GM18868 (cell line): ENCODE data around the gene GCNT1.
"Not testable (repeated sequence)": the region's sequence is repeated elsewhere in the genome, so short reads cannot be mapped to it uniquely, and the experiment has no call there.

Source experiments
- ATAC-seq: cut with Tn5 transposase; IDR thresholded peaks from one replicate; pipeline ENCODE4 v1.9.1; 2021; ENCODE audit warnings: mild to moderate bottlenecking, moderate library complexity; ENCODE audit not compliant: unreplicated experiment

GCNT1 gene

DNA sequence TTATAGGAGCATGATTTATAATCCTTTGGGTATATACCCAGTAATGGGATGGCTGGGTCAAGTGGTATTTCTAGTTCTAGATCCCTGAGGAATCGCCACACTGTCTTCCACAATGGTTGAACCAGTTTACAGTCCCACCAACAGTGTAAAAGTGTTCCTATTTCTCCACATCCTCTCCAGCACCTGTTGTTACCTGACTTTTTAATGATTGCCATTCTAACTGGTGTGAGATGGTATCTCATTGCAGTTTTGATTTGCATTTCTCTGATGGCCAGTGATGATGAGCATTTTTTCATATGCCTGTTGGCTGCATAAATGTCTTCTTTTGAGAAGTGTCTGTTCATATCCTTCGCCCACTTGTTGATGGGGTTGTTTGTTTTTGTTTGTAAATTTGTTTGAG, 20.4 kb downstream of the GCNT1 start:
- not testable (repeated sequence) for ATAC-seq

DNA sequence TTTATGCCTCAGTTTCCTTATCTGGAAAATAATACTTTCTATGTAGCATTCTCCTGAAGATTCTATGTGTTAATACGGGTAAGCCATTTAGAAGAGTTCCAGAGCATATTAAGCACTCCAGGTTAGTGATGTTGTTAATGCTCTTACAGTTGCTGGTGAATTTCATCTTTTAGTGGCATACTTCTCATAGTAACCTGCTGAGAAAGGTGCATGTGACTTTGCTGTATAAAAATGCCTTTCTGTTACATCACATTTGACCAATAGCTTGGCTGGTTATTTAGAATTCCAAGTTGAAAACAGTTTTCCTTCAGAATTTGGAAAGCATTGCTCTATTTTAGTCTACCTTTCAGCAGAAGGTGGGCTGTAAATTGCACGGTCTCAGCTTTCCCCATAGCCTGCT, 27.2 kb downstream of the GCNT1 start:
- no peak for ATAC-seq

DNA sequence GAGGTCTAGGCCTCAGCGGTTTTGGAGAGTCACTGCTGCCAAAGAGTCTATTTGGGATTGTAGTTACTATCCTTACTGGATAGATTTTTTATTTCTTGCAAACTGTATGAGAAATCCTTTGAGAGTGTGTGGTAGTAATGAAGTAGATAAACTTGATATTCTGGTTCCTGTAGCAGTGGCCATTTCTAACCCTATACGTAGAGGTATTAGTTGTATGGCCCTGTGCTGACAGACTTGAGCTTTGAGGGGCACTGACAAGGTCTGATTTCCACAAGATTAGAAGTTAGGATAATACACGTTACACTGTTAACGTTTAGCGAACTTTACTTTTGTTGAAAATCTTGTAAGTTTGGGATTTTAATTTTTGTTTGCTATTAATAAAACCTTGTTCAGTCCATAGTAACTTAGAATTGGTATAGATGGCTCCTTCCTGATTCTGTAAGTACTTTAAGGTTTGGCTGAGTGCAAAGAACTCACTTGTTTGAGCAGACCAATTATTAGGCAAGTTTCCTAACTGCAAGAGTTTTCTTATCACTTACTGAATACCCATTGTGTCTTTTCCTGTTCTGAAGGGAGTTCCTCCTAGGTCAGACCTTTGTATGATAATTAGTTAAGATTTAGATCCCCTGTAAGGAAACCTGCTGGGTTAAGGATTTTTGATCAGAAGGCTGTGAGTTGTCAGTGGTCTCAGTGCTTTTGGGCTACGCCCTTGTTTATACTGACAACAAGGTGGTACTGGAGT, 31.4 kb downstream of the GCNT1 start:
- no peak for ATAC-seq

DNA sequence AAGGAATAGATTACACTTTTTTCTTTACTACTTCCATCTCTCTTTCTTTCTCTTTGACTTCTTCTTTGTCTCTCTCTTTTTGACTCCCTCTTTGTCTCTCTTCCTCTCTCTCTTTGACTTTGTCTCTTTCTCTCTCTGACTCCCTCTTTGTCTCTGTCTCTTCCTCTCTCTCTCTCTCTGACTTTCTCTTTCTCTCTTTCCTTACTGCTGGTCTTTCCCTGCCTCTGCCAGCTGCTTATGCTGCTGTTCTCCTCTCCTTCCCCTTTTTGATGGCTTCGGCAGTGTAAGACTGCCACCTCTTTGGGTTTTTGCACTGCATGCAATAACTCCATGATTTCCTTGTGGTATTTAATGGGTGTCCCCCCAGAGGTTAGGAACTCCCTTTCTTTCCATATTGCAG, 32.1 kb downstream of the GCNT1 start:
- not testable (repeated sequence) for ATAC-seq

DNA sequence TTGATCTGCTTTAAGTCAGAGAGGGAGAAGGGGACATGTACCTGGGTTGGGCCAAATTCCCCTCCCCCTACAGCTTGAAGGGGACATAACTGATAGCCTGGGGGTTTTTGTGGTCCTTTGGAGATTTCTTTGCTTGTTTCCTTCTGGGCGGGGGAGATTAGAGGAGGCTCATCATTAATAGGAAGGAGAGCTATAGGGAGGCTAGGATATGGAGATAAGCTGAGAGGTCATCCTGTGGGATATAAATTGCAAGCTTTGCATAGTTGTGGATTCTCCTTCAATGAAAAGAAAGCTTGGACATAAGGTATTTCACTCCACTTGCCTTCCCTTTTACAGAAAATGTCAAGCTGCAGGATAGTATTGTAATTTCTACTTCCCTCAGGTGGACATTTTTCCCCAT, 34.5 kb downstream of the GCNT1 start:
- ATAC-seq: not testable (repeated sequence)

DNA sequence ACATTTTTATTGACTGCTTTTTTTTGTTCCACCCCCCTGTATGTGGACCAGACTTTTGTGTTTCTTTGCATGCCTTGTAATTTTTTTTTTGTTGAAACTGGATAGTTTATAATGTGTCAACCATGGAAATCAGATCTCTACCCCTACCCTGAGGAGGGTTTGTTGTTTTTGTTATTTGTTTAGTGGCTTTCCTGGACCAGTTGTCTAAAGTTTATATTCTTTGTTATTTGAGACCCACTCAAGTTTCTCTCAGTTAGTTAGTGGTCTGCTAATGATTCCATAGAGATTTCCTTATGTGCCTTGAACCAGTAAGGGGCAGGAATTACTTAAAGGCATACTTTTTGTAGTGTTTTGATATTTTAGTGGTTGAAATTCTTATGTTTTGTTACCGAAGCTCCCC, 41.1 kb downstream of the GCNT1 start:
- no peak for ATAC-seq

DNA sequence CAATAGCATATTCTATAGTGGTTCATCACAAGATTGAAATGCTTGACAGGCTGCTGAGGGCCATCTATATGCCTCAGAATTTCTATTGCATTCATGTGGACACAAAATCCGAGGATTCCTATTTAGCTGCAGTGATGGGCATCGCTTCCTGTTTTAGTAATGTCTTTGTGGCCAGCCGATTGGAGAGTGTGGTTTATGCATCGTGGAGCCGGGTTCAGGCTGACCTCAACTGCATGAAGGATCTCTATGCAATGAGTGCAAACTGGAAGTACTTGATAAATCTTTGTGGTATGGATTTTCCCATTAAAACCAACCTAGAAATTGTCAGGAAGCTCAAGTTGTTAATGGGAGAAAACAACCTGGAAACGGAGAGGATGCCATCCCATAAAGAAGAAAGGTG, 43.8 kb downstream of the GCNT1 start:
- no peak for ATAC-seq

DNA sequence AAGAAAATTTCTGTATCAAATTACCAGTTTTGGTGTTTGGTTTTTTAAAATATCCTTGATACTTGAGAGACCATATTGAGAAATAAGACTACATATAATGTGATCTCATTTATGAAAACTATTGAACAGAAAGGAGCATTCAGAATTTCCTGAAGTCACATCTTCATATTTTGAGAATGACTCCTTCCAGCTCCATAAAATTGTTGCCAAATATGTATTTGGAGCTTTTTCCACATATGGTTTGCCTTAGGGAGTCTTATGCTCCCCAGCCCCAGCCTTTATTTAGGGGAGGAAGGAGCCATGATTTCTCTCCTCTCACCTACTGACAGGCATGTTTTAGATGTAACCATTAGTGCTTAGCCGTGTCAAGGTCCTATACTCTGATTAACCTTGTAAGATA, 51.1 kb downstream of the GCNT1 start:
- ATAC-seq: no peak

DNA sequence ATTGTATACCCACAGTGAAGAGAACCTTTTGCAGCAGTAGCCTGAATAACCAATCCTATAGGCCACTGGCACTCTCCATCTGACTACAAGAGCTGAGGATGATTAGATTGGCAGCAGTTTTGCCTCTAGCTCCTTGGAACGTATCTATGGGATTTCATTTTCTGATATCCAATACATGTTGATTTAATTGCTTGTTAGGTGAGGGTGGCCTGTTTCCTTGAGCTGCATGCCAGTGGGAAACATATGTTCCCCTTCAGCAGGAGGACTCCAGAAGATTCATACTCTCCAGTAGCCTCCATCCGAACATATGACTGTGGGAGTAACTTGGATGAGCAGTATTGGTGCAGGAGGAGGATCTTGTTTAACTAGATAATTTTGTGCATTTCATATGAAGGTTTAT, 51.5 kb downstream of the GCNT1 start:
- ATAC-seq: no peak

DNA sequence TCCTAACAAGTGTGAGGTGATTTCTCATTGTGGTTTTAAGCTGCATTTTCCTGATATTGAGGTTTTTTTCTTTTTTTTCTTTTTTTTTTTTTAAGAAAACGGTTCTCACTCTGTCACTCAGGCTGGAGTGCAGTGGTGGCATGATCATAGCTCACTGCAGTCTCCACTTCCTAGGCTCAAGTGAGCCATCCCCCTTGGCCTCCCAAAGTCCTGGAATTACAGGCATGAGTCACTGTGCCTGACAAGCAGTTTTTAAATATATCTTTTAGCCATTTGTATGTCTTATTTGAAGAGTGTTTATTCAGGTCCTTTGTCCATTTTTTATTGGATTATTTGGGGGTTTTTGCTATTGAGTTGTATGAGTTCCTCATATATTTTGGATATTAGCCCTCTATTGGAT, 53.8 kb downstream of the GCNT1 start:
- no peak for ATAC-seq

DNA sequence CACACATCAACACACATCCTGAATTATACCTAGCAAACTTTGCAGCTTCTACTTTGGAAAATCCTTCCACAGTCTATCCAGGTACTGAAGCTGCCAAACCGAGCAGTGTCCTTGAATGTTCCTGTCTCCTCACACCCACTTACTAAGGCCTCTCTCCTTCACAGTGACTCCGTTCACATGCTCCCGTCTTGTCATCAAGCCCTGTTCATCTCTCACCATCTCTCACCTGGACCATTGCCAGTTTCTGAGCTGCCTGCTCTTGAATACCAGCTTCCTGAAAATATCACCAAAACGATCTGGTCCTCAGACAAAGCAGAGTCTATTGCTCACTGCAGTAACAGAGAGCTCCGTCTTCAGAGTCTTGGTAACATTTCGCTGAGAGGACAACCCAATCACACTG, 57.4 kb downstream of the GCNT1 start:
- peak; percentile 77 for ATAC-seq

DNA sequence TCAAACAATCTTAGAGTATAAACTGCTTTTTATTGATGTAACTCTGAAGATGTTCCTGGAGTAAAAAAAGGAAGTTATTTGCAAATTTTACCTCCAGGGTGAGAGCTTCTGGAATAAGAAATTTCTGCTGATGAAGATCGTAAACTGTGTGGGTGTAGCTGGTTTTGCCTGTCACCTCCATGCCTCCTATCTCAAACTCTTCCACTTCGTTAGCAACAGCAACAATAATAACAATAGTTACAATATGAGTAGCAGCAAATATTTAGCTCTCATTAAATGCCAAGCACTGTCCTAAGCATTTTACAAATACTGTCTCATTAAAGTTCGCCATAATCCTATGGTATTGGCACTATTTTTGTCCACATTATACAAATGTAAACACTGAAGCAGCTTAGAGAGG, 57.9 kb downstream of the GCNT1 start:
- ATAC-seq: peak; percentile 70

DNA sequence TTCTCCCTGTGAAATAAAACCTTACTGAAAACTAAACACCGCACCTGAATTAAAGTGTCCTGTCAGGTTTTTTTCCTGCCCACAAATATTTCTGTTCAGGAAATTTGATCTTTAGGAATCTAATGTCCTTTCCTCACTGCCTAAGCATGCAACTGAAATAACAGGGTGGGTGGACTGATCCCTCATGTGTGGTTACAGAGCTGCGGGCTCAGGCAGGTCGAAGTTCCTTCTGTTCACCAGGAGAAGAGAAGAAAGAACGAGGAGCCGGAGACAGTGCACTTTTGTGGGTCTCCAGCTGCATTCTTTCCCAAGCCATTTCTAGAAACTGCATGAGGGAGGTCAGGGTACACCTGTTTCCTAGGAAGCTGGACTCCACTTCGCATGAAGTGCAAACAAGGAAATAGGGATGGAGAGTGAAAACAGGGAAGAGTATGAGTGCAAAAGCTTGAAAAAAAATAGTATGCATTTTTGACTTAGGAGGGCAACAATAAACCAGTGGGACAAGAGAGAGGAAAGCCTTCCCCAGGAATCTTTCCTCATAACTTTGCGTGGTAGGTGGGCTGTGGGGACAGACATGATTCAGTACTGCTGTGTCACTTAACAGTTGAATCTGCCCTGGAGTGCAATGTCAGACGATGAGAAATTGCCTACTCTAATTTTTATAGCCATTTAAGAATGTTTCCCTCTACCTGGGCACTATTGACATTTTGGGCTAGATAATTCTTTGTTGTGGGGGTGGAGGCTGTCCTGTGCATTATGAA, 60.3 kb downstream of the GCNT1 start:
- no peak for ATAC-seq

DNA sequence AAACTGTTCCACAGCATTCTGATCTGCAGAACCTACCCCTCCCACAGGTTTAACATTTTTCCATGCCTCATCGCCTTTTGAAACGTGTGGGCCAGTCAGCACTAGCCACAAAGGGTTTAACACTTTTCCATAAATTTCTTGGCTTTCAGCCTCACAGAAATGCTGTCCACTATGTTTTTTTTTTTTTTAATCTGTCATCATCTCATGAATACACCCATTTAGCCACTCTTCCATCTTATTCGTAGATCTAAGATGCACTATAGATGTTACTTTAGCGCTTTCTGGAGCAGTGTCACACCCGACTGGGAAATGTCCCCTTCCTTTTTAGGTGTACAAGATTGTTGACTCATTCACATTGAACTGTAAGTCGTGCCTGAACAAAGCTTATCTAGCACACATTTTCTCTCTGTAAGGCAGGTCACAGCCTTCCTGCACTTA, 62.3 kb downstream of the GCNT1 start:
- ATAC-seq: no peak

DNA sequence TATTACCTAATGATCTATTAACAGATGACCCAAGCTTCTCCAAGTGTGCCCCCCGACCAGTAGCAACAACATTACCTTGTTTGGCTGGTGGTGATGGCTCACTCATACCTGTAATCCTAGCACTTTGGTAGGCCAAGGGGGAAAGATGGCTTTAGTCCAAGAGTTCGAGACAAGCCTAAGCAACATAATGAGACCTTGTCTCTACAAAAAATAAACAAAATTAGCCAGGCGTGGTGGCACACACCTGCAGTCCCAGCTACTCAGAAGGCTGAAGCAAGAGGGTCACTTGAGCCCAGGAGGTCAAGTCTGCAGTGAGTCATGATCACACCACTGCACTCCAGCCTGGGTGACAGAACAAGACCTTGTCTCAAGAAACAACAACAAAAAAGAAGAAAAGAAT, 62.9 kb downstream of the GCNT1 start:
- no peak for ATAC-seq

DNA sequence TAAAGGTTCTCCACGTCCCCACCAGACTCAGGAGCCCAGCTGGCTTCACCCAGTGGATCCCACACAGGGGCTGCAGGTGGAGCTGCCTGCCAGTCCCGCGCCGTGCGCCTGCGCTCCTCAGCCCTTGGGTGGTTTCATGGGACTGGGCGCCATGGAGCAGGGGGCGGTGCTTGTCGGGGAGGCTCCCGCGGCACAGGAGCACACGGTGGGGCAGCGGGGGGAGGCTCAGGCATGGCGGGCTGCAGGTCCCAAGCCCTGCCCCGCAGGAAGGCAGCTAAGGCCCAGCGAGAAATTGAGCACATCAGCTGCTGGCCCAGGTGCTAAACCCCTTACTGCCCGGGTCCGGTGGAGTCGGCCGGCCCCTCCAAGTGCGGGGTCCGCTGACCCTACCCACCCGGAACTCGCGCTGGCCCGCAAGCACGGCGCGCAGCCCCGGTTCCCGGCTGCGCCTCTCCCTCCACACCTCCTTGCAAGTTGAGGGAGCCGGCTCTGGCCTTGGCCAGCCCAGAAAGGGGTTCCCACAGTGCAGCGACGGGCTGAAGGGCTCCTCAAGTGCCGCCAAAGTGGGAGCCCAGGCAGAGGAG, 64.7 kb downstream of the GCNT1 start:
- ATAC-seq: not testable (repeated sequence)

DNA sequence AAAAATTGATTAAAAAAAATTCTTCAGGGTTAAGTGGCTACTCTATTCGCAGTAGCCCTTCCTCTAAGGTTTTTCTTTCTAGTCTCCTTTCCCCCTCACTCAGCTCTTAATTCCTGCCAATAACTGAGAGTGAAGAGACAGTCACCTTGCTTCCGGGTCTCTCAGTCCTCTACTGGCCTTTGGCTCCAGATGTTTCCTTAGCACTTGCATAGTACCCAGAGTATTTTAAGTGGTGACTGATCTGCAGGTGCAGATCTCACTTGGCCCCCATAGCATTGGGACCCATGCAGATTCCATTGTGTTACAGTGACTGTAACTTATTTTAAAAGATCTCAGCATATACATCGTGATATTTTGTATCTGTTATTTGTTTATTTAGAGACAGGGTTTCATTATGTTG, 66.2 kb downstream of the GCNT1 start:
- ATAC-seq: no peak

DNA sequence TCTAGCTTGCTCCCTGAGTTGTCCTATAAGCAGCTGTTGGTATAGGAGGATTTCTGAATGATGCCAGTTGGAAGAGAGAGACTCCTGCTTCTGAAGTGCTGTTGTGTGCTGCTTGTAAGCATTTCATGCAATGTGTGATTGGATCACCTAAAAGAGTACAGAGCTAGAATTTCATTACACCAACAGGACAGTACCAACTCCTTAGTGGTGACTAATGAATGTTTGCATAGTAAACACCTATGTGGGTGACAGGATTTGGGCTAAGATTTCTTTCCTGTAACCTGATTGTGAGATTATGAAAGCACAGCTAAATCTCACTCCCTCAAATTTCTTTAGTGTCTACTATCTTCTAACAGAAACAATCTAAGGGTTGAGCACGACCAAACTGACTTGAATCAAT, 67.0 kb downstream of the GCNT1 start:
- ATAC-seq: no peak

DNA sequence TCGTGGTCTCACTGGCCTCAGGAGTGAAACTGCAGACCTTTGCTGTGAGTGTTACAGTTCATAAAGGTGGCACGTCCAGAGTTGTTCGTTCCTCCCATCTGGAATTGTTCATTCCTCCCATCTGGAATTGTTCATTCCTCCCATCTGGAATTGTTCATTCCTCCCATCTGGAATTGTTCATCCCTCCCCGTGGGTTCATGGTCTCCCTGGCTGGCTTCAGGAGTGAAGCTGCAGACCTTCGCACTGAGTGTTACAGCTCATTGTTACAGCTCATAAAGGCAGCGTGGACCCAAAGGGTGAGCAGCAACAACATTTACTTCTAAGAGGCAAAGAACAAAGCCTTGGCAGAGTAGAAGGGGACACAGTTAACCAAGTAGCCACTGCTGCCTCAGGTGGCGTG, 69.1 kb downstream of the GCNT1 start:
- ATAC-seq: no peak

DNA sequence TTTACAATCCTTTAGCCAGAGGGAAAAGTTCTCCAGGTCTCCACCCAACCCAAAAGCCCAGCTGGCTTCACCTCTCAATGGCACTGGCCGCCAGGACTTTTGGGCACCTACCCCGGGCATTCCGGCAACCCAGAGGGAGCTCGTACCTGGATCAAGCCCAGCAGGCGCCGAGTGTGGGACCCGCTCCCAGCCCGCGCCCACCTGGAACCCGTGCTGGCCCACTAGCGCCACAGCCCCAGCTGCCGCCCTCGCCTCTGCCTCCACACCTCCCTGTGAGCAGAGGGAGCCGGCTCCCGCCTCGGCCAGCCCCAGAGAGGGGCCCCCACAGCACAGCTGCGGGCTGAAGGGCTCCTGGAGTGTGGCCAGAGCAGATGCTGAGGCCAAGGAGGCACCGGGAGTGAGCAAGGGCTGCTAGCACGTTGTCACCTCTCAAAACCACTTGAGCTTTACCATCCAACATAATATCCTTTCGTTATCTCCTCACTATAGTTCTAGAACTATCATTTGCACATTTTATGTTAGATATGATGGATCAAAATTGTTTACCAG, 69.7 kb downstream of the GCNT1 start:
- ATAC-seq: no peak

DNA sequence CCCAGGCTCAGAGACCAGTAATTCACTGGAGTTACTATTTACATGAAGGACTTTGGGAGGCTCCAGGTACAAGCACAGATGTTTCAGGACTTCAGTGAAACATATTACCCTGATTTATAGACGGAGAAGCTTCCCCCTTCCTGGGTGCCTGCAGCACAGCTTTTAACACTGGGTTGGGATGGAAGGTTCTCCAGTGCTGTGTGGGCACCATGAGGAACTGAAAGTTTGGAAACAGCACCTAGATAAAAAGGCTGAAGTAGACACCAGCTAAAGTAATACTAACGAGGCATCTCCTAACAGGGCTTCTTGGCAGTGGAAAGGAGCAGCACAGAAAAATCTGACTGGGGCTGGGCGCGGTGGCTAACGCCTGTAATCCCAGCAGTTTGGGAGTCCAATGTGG, 70.7 kb downstream of the GCNT1 start:
- no peak for ATAC-seq
